K562 (cell line): ENCODE data around the gene FIS1. TPM values are rescaled to one million over a fixed set of nuclear protein-coding genes. Genes with fewer than 3 reads are reported as not detected.
A peak's percentile ranks its signal among the peaks of the same experiment; 100 is the strongest.
"Not testable (repeated sequence)": the region's sequence is repeated elsewhere in the genome, so short reads cannot be mapped to it uniquely, and the experiment has no call there.

Source experiments
- ATAC-seq: fragments of 200-7000 bp; cut with Tn5 transposase; 3 replicates; pipeline ENCODE4 v1.9.1; 2020; ENCODE audit warnings: moderate library complexity
- BruUV-seq: library from RNA; stranded (reverse); fragments of 400-500 nt; replicated peaks from 2 replicates; lab custom pipeline; 2021; lab: Mats Ljungman, UMichigan
- CTCF ChIA-PET: fragments of 300-600 bp; formaldehyde crosslinking; extraction: SDS; loops from one replicate; lab custom pipeline; 2021; ENCODE audit warnings: low intra/inter-chr PET ratio; lab: Yijun Ruan, JAX
- POLR2A ChIA-PET: fragments of 300-600, 350-650 bp; sonication (Branson Sonifier 250); formaldehyde crosslinking; extraction: SDS; loops from one replicate; lab custom pipeline; 2021; ENCODE audit warnings: antibody characterized with exemption, inconsistent platforms; lab: Yijun Ruan, JAX
- DNase-seq, 4 experiments: peaks; one replicate each; pipeline versions ENCODE4 v3.0.0 to v3.0.0-alpha.2; 2011 to 2018; ENCODE audit warnings: low spot score in 3 of 4, mixed read lengths in 3 of 4; ENCODE audit errors: extremely low read depth in 1 of 4
- FAIRE-seq: peaks from 2 replicates; lab custom pipeline; 2011; peaks lifted over from hg19 to GRCh38; lab: Jason Lieb, UNC
- H2AFZ ChIP-seq: 2 replicates; pipeline ENCODE4 v1.6.0; 2011; ENCODE audit warnings: low read depth, low read length, control low read depth, inconsistent platforms
- H3K27ac ChIP-seq: fragments of 200-600 bp; 3 replicates; pipeline ENCODE4 v1.8.0; 2011; ENCODE audit warnings: low read depth, mild to moderate bottlenecking, control low read depth, inconsistent platforms, low read length, moderate library complexity, mixed read lengths; ENCODE audit errors: extremely low read depth
- H3K27me3 ChIP-seq, 2 experiments: fragments of 300-600 bp in 1 of 2; 2 replicates in 1 of 2; 3 replicates in 1 of 2; pipeline versions ENCODE4 v1.6.0 to v1.8.0; 2011; ENCODE audit warnings: inconsistent platforms in 2 of 2, low read length in 2 of 2, mild to moderate bottlenecking in 1 of 2, mixed read lengths in 1 of 2, moderate library complexity in 1 of 2; ENCODE audit not compliant: control insufficient read depth in 2 of 2, insufficient read depth in 2 of 2
- H3K36me3 ChIP-seq: fragments of 300-600 bp; 3 replicates; pipeline ENCODE4 v1.8.0; 2011; ENCODE audit warnings: mild to moderate bottlenecking, low read length, inconsistent platforms; ENCODE audit not compliant: control insufficient read depth, insufficient read depth
- H3K4me1 ChIP-seq, 2 experiments: fragments of 200-600 bp in 1 of 2; replicated peaks in 1 of 2; 2 replicates in 1 of 2; 3 replicates in 1 of 2; pipeline versions ENCODE4 v1.5.1 to v1.8.0; 2011; ENCODE audit warnings: inconsistent platforms in 2 of 2, low read length in 2 of 2, mild to moderate bottlenecking in 1 of 2, mixed read lengths in 1 of 2, moderate library complexity in 1 of 2; ENCODE audit not compliant: control insufficient read depth in 2 of 2, insufficient read depth in 2 of 2
- H3K4me2 ChIP-seq: 2 replicates; pipeline ENCODE4 v1.6.1; 2011; ENCODE audit warnings: low read length, control low read depth, inconsistent platforms, mixed read lengths; ENCODE audit not compliant: insufficient read depth
- H3K4me3 ChIP-seq: fragments of 200-600 bp; sonication (generic), shearing (Covaris generic); 2 replicates; pipeline ENCODE4 v1.5.1; 2016; ENCODE audit warnings: control low read depth, inconsistent platforms
- H3K79me2 ChIP-seq: fragments of 200-600 bp; 3 replicates; pipeline ENCODE4 v1.8.0; 2011; ENCODE audit warnings: low read length, inconsistent platforms; ENCODE audit not compliant: control insufficient read depth, insufficient read depth
- H3K9ac ChIP-seq, 2 experiments: 2 replicates each; pipeline versions ENCODE4 v1.6.0 to v1.6.1; 2011; ENCODE audit warnings: low read depth in 2 of 2, low read length in 2 of 2, control low read depth in 1 of 2, inconsistent platforms in 1 of 2, mild to moderate bottlenecking in 1 of 2, mixed read lengths in 1 of 2; ENCODE audit not compliant: insufficient read depth in 1 of 2
- H3K9me1 ChIP-seq: one replicate; pipeline ENCODE4 v1.6.0; 2011; ENCODE audit warnings: inconsistent platforms, mild to moderate bottlenecking, low read length, moderate library complexity; ENCODE audit not compliant: control insufficient read depth, insufficient read depth
- H3K9me3 ChIP-seq: replicated peaks from 2 replicates; pipeline ENCODE4 v1.5.1; 2011; ENCODE audit warnings: low read depth, low read length, inconsistent platforms; ENCODE audit not compliant: control insufficient read depth, insufficient read depth
- H4K20me1 ChIP-seq: replicated peaks from 2 replicates; pipeline ENCODE4 v1.6.1; 2011; ENCODE audit warnings: low read length, inconsistent platforms, mixed read lengths; ENCODE audit not compliant: control insufficient read depth, insufficient read depth
- ATF7 ChIP-seq: fragments of 450-650 bp; IDR thresholded peaks from 2 replicates; pipeline ENCODE4 v1.7.1; 2014; ENCODE audit warnings: mild to moderate bottlenecking, moderate library complexity
- BHLHE40 ChIP-seq: IDR thresholded peaks from 2 replicates; pipeline ENCODE4 v1.6.1; 2011; ENCODE audit warnings: low read length, improper control_type of control experiment
- EGR1 ChIP-seq: fragments of 450-650 bp; conservative IDR thresholded peaks from 2 replicates; pipeline ENCODE4 v1.6.1; 2017; ENCODE audit warnings: mild to moderate bottlenecking
- L3MBTL2 ChIP-seq: fragments of 450-650 bp; IDR thresholded peaks from 2 replicates; pipeline ENCODE4 v1.6.1; 2016; ENCODE audit warnings: mild to moderate bottlenecking, moderate library complexity
- MYBL2 ChIP-seq, 2 experiments: fragments of 450-650 bp in 1 of 2; sonication (generic) in 1 of 2; formaldehyde crosslinking in 1 of 2; IDR thresholded peaks; 2 replicates each; pipeline versions ENCODE4 v1.6.1 to v1.8.1; 2017 to 2022; ENCODE audit warnings: borderline replicate concordance in 1 of 2, inconsistent platforms in 1 of 2, low read depth in 1 of 2, mild to moderate bottlenecking in 1 of 2, missing genetic modification reagents in 1 of 2, moderate library complexity in 1 of 2
- POLR2H ChIP-seq: IDR thresholded peaks from 2 replicates; pipeline ENCODE4 v1.6.1; 2016; ENCODE audit warnings: missing genetic modification characterization, low read depth, mild to moderate bottlenecking, control low read depth, missing compliant biosample characterization, moderate library complexity
- SMAD4 ChIP-seq: fragments of 250-450 bp; sonication (Bioruptor Pico); conservative IDR thresholded peaks from 2 replicates; pipeline ENCODE4 v1.8.0; 2021; ENCODE audit warnings: inconsistent platforms, mild to moderate bottlenecking, moderate library complexity
- SOX6 ChIP-seq: fragments of 450-650 bp; IDR thresholded peaks from 2 replicates; pipeline ENCODE4 v1.6.1; 2014; ENCODE audit warnings: mild to moderate bottlenecking
- TOE1 ChIP-seq, 2 experiments: fragments of 450-650 bp in 1 of 2; sonication (generic) in 1 of 2; formaldehyde crosslinking in 1 of 2; IDR thresholded peaks; 2 replicates each; pipeline versions ENCODE4 v1.7.1 to v1.8.0; 2016 to 2022; ENCODE audit warnings: borderline replicate concordance in 2 of 2, mild to moderate bottlenecking in 2 of 2, antibody characterized with exemption in 1 of 2, inconsistent platforms in 1 of 2, low read depth in 1 of 2, missing genetic modification reagents in 1 of 2, moderate library complexity in 1 of 2
- WGBS: fragments of 100-300 bp; shearing (Covaris generic); methylation state at CpG from one replicate; pipeline ENCODE4 v1.1.6; 2016; ENCODE audit warnings: low coverage, mixed read lengths; ENCODE audit not compliant: insufficient coverage; ENCODE audit errors: missing lambda C conversion rate; 5-methylcytosine and 5-hydroxymethylcytosine counted together
- in situ Hi-C: fragments of 300-500 bp; cut with MboI; formaldehyde crosslinking; loops from 4 replicates; pipeline ENCODE4 v1.15.0; 2018; ENCODE audit warnings: inconsistent platforms, mixed read lengths
- intact Hi-C: fragments of 100-400 bp; cut with micrococcal nuclease; formaldehyde crosslinking; loops from 2 replicates; pipeline ENCODE4 v1.14.2; 2022
- polyA plus RNA-seq, 8 experiments: library from polyadenylated mRNA; depleted of rRNA in 4 of 8; stranded (reverse) in 5 of 8; unstranded in 3 of 8; fragments of >200 nt; fragmentation: Nextera tagmentation in 2 of 8; fragmentation: Illumina TruSeq in 1 of 8; extraction: Ambion mirVana in 2 of 8; extraction: Trizol in 1 of 8; gene quantifications; 2 replicates each; pipeline versions ENCODE4 v1.2.1 to v1.2.3, GENCODE V29; 2011 to 2014; ENCODE audit warnings: inconsistent platforms in 1 of 8, missing spikeins in 1 of 8
- total RNA-seq, 7 experiments: library from RNA; depleted of rRNA in 6 of 7; stranded (reverse); fragments of >200 nt in 6 of 7; fragmentation: Illumina TruSeq in 2 of 7; extraction: Trizol in 2 of 7; gene quantifications; 2 replicates each; pipeline versions ENCODE4 v1.2.1 to v1.2.3, GENCODE V29; 2011 to 2021; ENCODE audit warnings: low replicate concordance in 1 of 7
- TF ChIP-seq, protein P1 (sequence below): sonication (generic); formaldehyde crosslinking; IDR thresholded peaks from 2 replicates; pipeline ENCODE4 v1.5.0; 2020; ENCODE audit warnings: missing genetic modification reagents
- TF ChIP-seq, protein P2 (sequence below), 2 experiments: fragments of 450-650 bp; conservative IDR thresholded peaks; 2 replicates each; pipeline ENCODE4 v1.6.1; 2017; ENCODE audit warnings: mild to moderate bottlenecking in 2 of 2, moderate library complexity in 2 of 2
- TF ChIP-seq, protein P3 (sequence below), 2 experiments: IDR thresholded peaks; 2 replicates each; pipeline ENCODE4 v1.6.1; 2011; ENCODE audit warnings: borderline replicate concordance in 1 of 2, control low read depth in 1 of 2, low read depth in 1 of 2, low read length in 1 of 2, mild to moderate bottlenecking in 1 of 2, mixed read lengths in 1 of 2, moderate library complexity in 1 of 2; ENCODE audit not compliant: insufficient read depth in 1 of 2, insufficient read length in 1 of 2, poor library complexity in 1 of 2, severe bottlenecking in 1 of 2; ENCODE audit errors: extremely low read depth in 1 of 2

Gene FIS1
- total and polyA plus RNA-seq, 9 of the 15 experiments (the other 6 are each of a cell fraction or from before 2014, with no cell fraction given), result 86.0 to 257 (median 144) TPM

DNA sequence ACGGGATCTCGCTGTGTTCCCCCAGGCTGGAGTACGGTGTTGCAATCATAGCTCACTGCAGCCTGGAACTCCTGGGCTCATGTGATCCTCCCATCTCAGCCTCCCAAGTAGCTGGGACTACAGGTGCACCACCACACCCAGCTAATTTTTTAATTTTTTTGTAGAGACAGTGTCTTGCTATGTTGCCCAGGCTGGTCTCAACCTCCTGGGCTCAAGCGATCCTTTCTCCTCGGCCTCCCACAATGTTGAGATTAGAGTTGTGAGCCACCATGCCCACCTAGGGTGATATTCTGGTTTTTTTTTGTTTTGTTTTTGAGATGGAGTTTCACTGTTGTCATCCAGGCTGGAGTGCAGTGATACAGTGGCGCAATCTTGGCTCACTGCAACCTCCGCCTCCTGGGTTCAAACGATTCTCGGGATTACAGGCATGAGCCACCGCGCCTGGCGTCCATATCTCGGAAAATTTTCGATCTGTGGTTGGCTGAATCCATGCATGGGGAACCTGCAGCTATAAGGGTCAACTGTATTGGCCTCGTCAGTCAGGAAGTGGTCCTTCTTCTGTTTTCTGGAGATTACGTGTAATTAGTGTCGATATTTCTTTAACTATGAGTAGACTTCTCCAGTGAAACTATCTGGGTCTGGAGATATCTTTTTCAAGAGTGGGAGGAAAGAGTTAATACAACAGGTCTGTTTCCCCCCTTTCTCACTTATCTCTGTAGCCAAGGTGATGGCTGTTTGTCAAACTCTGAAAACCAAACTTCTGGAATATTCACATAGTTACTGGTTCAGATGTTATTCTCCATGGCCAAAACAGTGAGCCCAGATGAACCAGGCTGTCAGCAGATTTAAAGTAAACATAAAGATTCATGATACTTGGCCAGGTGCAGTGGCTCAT, 21.0 kb upstream of the FIS1 start (continued):
- TF ChIP-seq POLR2H (tag), result no peak
- no peak; the same call in 1 of the 2 replicates for TF ChIP-seq MYBL2 (IDR thresholded peaks at IDR 0.05; ENCODE audit: low read depth)
- no peak for TF ChIP-seq MYBL2 (CRISPR knock-in tag; IDR thresholded peaks at IDR 0.05; ENCODE audit: borderline replicate concordance)
- TF ChIP-seq L3MBTL2, result peak; percentile 85
- TF ChIP-seq SOX6, result peak; percentile 78
- peak; percentile 61; the same call in 1 of the 2 replicates for TF ChIP-seq ATF7
- TF ChIP-seq SMAD4 (CRISPR knock-in tag), result peak; percentile 76

DNA sequence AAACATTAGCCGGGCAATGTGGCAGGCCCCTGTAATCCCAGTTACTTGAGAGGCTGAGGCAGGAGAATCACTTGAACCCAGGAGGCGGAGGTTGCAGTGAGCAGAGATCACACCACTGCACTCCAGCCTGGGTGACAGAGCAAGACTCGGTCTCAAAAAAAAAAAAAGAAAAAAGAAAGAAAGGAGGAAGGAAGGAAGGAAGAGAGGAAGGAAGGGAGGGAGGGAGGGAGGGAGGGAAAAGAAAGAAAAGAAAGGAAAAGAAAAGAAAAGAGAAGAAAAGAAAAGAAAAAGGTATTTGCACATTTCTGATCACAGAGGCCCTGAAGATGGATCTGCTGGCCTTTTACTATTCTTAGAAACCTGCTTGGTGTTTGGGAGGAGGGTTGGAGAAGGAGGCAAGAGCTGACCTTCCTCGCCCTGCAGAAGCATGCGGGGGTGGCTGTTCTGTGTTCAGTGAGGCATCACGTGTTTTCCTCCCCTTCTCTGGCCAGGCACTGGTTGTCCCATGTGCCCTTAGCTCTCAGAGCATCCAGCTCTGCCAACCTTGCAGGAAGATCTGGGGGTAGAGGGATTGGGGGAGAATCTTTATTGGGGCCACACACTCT, 19.3 kb upstream of the FIS1 start:
- H3K27me3 ChIP-seq; BruUV-seq; CTCF ChIA-PET; H3K27ac ChIP-seq; H4K20me1 ChIP-seq; in situ Hi-C loops; H3K4me3 ChIP-seq; H3K9me1 ChIP-seq; H3K36me3 ChIP-seq; H3K4me2 ChIP-seq; intact Hi-C loops; H3K79me2 ChIP-seq; H3K9me3 ChIP-seq; H2AFZ ChIP-seq; TF ChIP-seq TOE1 (CRISPR knock-in tag; IDR thresholded peaks at IDR 0.05; ENCODE audit: borderline replicate concordance, low read depth): not testable (repeated sequence)
- H3K4me1 ChIP-seq, result peaks cover 5 to 11% of the 10 kb centered on the region in 2 experiments; a peak in 4 of 5 replicates
- peak; percentile 67 for FAIRE-seq
- DNase-seq, result peak in 3 of 4 experiments; percentile 24 to 75 (median 40)
- ATAC-seq, result peak; percentile 76
- H3K9ac ChIP-seq, result peak overlapping the region in 1 of 2 experiments; percentile 11; a peak in 1 of 4 replicates
- POLR2A ChIA-PET, result interaction anchor here (0.6 to 1.7 kb wide), 3 partner anchors 10 to 14 kb away, joined by 3 to 4 read pairs (median 4); no protein-coding TSS in a partner anchor
- 21% methylated on average over 6 of the region's 6 CpGs for WGBS
- TF ChIP-seq TOE1 (IDR thresholded peaks at IDR 0.05; ENCODE audit: borderline replicate concordance) (peak; percentile 61; the same call in 1 of the 2 replicates), BHLHE40 (peak; percentile 84), EGR1 (peak; percentile 94), L3MBTL2 (peak; percentile 87)
- TF ChIP-seq, protein P1, sequence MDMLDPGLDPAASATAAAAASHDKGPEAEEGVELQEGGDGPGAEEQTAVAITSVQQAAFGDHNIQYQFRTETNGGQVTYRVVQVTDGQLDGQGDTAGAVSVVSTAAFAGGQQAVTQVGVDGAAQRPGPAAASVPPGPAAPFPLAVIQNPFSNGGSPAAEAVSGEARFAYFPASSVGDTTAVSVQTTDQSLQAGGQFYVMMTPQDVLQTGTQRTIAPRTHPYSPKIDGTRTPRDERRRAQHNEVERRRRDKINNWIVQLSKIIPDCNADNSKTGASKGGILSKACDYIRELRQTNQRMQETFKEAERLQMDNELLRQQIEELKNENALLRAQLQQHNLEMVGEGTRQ, result peak; percentile 80
- TF ChIP-seq, protein P2, sequence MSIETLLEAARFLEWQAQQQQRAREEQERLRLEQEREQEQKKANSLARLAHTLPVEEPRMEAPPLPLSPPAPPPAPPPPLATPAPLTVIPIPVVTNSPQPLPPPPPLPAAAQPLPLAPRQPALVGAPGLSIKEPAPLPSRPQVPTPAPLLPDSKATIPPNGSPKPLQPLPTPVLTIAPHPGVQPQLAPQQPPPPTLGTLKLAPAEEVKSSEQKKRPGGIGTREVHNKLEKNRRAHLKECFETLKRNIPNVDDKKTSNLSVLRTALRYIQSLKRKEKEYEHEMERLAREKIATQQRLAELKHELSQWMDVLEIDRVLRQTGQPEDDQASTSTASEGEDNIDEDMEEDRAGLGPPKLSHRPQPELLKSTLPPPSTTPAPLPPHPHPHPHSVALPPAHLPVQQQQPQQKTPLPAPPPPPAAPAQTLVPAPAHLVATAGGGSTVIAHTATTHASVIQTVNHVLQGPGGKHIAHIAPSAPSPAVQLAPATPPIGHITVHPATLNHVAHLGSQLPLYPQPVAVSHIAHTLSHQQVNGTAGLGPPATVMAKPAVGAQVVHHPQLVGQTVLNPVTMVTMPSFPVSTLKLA (conservative IDR thresholded peaks at IDR 0.05), result 0 out of 4 replicates have a peak, but pooled peaks have one; percentile 19 to 33
- TF ChIP-seq, protein P3, sequence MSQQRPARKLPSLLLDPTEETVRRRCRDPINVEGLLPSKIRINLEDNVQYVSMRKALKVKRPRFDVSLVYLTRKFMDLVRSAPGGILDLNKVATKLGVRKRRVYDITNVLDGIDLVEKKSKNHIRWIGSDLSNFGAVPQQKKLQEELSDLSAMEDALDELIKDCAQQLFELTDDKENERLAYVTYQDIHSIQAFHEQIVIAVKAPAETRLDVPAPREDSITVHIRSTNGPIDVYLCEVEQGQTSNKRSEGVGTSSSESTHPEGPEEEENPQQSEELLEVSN (IDR thresholded peaks at IDR 0.05; ENCODE audit: borderline replicate concordance in 1 of 2, extremely low read depth in 1 of 2, insufficient read depth in 1 of 2, insufficient read length in 1 of 2, low read depth in 1 of 2, low read length in 1 of 2, poor library complexity in 1 of 2, severe bottlenecking in 1 of 2), result peak; percentile 51 to 70
